Renal cortical epithelial cell (primary cell): ENCODE measurements around the gene CLDN10. TPM values are rescaled to one million over a fixed set of nuclear protein-coding genes. Genes with fewer than 3 reads are reported as not detected.
A peak's percentile ranks its signal among the peaks of the same experiment; 100 is the strongest.
"Not testable (repeated sequence)": the region's sequence is repeated elsewhere in the genome, so short reads cannot be mapped to it uniquely, and the experiment has no call there.

Experiments used
- DNase-seq: peaks from one replicate; pipeline ENCODE4 v3.0.0-alpha.2; 2011; ENCODE audit warnings: low read depth
- total RNA-seq: library from RNA; depleted of rRNA; stranded (reverse); fragments of >200 nt; gene quantifications from 2 replicates; pipeline ENCODE4 v1.2.3, GENCODE V29; 2014

CLDN10 gene
- total RNA-seq, 1 donor from 2014 or later = 44.0 TPM

- DNase-seq = no peak
These were observed 11.2 kb upstream of the CLDN10 start for GRCh38 chr13:95541308-95541707.

- DNase-seq = no peak
These were observed 10.5 kb upstream of the CLDN10 start for GRCh38 chr13:95541911-95542474.

- no peak for DNase-seq
These were observed 8.2 kb upstream of the CLDN10 start for GRCh38 chr13:95544293-95544692.

- DNase-seq = no peak
These were observed 5.6 kb upstream of the CLDN10 start for GRCh38 chr13:95546919-95547318.

- DNase-seq = no peak
These were observed 4.9 kb upstream of the CLDN10 start for GRCh38 chr13:95547531-95548167.

- no peak for DNase-seq
These were observed 347 bp upstream of the CLDN10 start for GRCh38 chr13:95552208-95552538.

GRCh38 chr13:95553581-95554385 is 1.3 kb downstream of the CLDN10 start:
- DNase-seq = no peak

GRCh38 chr13:95557013-95557412 is 4.5 kb downstream of the CLDN10 start:
- peak; percentile 76 for DNase-seq

- DNase-seq = peak; percentile 39
These were observed 6.6 kb downstream of the CLDN10 start for GRCh38 chr13:95559100-95559499.

- no peak for DNase-seq
These were observed 7.9 kb downstream of the CLDN10 start for GRCh38 chr13:95560387-95560786.

- DNase-seq = peak; percentile 50
These were observed 11.6 kb downstream of the CLDN10 start for GRCh38 chr13:95564091-95564490.

- peak; percentile 99 for DNase-seq
These were observed 12.3 kb downstream of the CLDN10 start for GRCh38 chr13:95564733-95565291.

- not testable (repeated sequence) for DNase-seq
These were observed 13.2 kb downstream of the CLDN10 start for GRCh38 chr13:95565758-95566157.

- DNase-seq = peak; percentile 68
These were observed 15.6 kb downstream of the CLDN10 start for GRCh38 chr13:95568131-95568530.

- peak; percentile 38 for DNase-seq
These were observed 17.5 kb downstream of the CLDN10 start for GRCh38 chr13:95570016-95570415.

- peak; percentile 21 for DNase-seq
These were observed 19.4 kb downstream of the CLDN10 start for GRCh38 chr13:95571941-95572340.

GRCh38 chr13:95573221-95573620 is 20.7 kb downstream of the CLDN10 start:
- DNase-seq = peak; percentile 72

GRCh38 chr13:95579303-95579702 is 26.8 kb downstream of the CLDN10 start:
- no peak for DNase-seq

GRCh38 chr13:95585867-95586266 is 33.3 kb downstream of the CLDN10 start:
- no peak for DNase-seq

- no peak for DNase-seq
These were observed 35.6 kb downstream of the CLDN10 start for GRCh38 chr13:95588134-95588533.

- DNase-seq = peak; percentile 56
These were observed 36.2 kb downstream of the CLDN10 start for GRCh38 chr13:95588721-95589120.

- no peak for DNase-seq
These were observed 40.9 kb downstream of the CLDN10 start for GRCh38 chr13:95593462-95593861.

GRCh38 chr13:95596701-95597100 is 44.2 kb downstream of the CLDN10 start:
- DNase-seq = no peak
